B cell (primary cell): ENCODE measurements around the gene HAPSTR1.

Experiments used
- EZH2 ChIP-seq: IDR thresholded peaks from 2 replicates; pipeline ENCODE4 v1.6.1; 2012; ENCODE audit warnings: borderline replicate concordance, low read depth, mild to moderate bottlenecking, moderate library complexity, low read length; ENCODE audit not compliant: insufficient read depth, poor library complexity, severe bottlenecking
- TF ChIP-seq, protein P1 (sequence below): fragments of 200-600 bp; IDR thresholded peaks from one replicate; pipeline ENCODE4 v1.8.0; 2022; ENCODE audit warnings: antibody characterized with exemption, mild to moderate bottlenecking

- TF ChIP-seq, protein P1, sequence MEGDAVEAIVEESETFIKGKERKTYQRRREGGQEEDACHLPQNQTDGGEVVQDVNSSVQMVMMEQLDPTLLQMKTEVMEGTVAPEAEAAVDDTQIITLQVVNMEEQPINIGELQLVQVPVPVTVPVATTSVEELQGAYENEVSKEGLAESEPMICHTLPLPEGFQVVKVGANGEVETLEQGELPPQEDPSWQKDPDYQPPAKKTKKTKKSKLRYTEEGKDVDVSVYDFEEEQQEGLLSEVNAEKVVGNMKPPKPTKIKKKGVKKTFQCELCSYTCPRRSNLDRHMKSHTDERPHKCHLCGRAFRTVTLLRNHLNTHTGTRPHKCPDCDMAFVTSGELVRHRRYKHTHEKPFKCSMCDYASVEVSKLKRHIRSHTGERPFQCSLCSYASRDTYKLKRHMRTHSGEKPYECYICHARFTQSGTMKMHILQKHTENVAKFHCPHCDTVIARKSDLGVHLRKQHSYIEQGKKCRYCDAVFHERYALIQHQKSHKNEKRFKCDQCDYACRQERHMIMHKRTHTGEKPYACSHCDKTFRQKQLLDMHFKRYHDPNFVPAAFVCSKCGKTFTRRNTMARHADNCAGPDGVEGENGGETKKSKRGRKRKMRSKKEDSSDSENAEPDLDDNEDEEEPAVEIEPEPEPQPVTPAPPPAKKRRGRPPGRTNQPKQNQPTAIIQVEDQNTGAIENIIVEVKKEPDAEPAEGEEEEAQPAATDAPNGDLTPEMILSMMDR = no peak
- TF ChIP-seq EZH2 = no peak
Observed at GRCh38 chr16:9109255-9109654, 17.8 kb downstream of the HAPSTR1 start.
